CD14-positive monocyte (primary cell): ENCODE data around the gene TMX1. TPM values are rescaled to one million over a fixed set of nuclear protein-coding genes. Genes with fewer than 3 reads are reported as not detected.

ENCODE experiments used
- DNase-seq, 3 donors: peaks; one replicate each; pipeline ENCODE4 v3.0.0-alpha.2; 2011 to 2022
- H2AFZ ChIP-seq: 2 replicates; pipeline ENCODE4 v1.6.0; 2012; ENCODE audit warnings: mild to moderate bottlenecking, low read depth, low read length, inconsistent platforms; ENCODE audit not compliant: insufficient read depth, poor library complexity, severe bottlenecking
- H3K27ac ChIP-seq, 2 donors: 1 replicate in 1 of 2; 2 replicates in 1 of 2; pipeline ENCODE4 v1.5.1; 2012 to 2013; ENCODE audit warnings: low read length in 2 of 2, control low read depth in 1 of 2, inconsistent platforms in 1 of 2, low read depth in 1 of 2, mild to moderate bottlenecking in 1 of 2
- H3K27me3 ChIP-seq, 2 donors: one replicate each; pipeline versions ENCODE4 v1.6.0 to v1.6.1; 2011 to 2013; ENCODE audit warnings: low read length in 2 of 2; ENCODE audit not compliant: control insufficient read depth in 2 of 2, insufficient read depth in 2 of 2
- H3K36me3 ChIP-seq, 2 donors: replicated peaks in 1 of 2; 1 replicate in 1 of 2; 2 replicates in 1 of 2; pipeline versions ENCODE4 v1.5.1 to v1.6.1; 2012 to 2013; ENCODE audit warnings: low read length in 2 of 2, control low read depth in 1 of 2, inconsistent platforms in 1 of 2, mild to moderate bottlenecking in 1 of 2; ENCODE audit not compliant: insufficient read depth in 2 of 2, control insufficient read depth in 1 of 2
- H3K4me1 ChIP-seq, 2 donors: 1 replicate in 1 of 2; 2 replicates in 1 of 2; pipeline versions ENCODE4 v1.5.1 to v1.6.1; 2012 to 2013; ENCODE audit warnings: low read length in 2 of 2, control low read depth in 1 of 2, inconsistent platforms in 1 of 2, mild to moderate bottlenecking in 1 of 2, moderate library complexity in 1 of 2; ENCODE audit not compliant: insufficient read depth in 2 of 2, control insufficient read depth in 1 of 2
- H3K4me2 ChIP-seq: replicated peaks from 2 replicates; pipeline ENCODE3; 2012; ENCODE audit warnings: low read length, moderate library complexity, mild to moderate bottlenecking; ENCODE audit not compliant: poor library complexity, severe bottlenecking; ENCODE audit errors: extremely low read depth
- H3K4me3 ChIP-seq, 3 experiments: fragments of 200-600 bp in 1 of 3; sonication (generic) in 1 of 3; replicated peaks in 1 of 3; 1 replicate in 2 of 3; 2 replicates in 1 of 3; pipeline ENCODE4 v1.5.1; 2011 to 2013; ENCODE audit warnings: low read length in 3 of 3, mild to moderate bottlenecking in 3 of 3, control low read depth in 2 of 3, low read depth in 2 of 3, inconsistent platforms in 1 of 3, moderate library complexity in 1 of 3
- H3K79me2 ChIP-seq: 2 replicates; pipeline ENCODE4 v1.6.0; 2012; ENCODE audit warnings: mild to moderate bottlenecking, control low read depth, inconsistent platforms, low read length, moderate library complexity; ENCODE audit not compliant: insufficient read depth
- H3K9ac ChIP-seq: 2 replicates; pipeline ENCODE4 v1.6.0; 2017; ENCODE audit warnings: low read length, mild to moderate bottlenecking; ENCODE audit not compliant: insufficient read depth, poor library complexity, severe bottlenecking
- H3K9me3 ChIP-seq, 2 donors: replicated peaks in 1 of 2; 1 replicate in 1 of 2; 2 replicates in 1 of 2; pipeline versions ENCODE4 v1.5.1 to v1.6.1; 2012 to 2013; ENCODE audit warnings: low read length in 2 of 2, control low read depth in 1 of 2; ENCODE audit not compliant: control insufficient read depth in 1 of 2, insufficient read depth in 1 of 2
- H4K20me1 ChIP-seq: 2 replicates; pipeline ENCODE4 v1.6.0; 2012; ENCODE audit warnings: mild to moderate bottlenecking, low read length, control low read depth, moderate library complexity; ENCODE audit not compliant: insufficient read depth
- H3K27ac Mint-ChIP-seq, 7 donors: one replicate each; pipeline ENCODE4 v1.8.0; 2020; ENCODE audit warnings: mild to moderate bottlenecking in 7 of 7, mixed read lengths in 7 of 7, moderate library complexity in 6 of 7, inconsistent platforms in 2 of 7
- H3K27me3 Mint-ChIP-seq, 3 donors: one replicate each; pipeline ENCODE4 v1.8.0; 2021 to 2022; ENCODE audit warnings: low read depth in 3 of 3, mild to moderate bottlenecking in 3 of 3, mixed read lengths in 3 of 3, moderate library complexity in 3 of 3, inconsistent platforms in 1 of 3
- H3K36me3 Mint-ChIP-seq, 2 donors: one replicate each; pipeline ENCODE4 v1.8.0; 2020; ENCODE audit warnings: mixed read lengths in 2 of 2, inconsistent platforms in 1 of 2, mild to moderate bottlenecking in 1 of 2
- H3K4me1 Mint-ChIP-seq: one replicate; pipeline ENCODE4 v1.8.0; 2020; ENCODE audit warnings: mild to moderate bottlenecking, mixed read lengths
- H3K4me3 Mint-ChIP-seq, 2 donors: one replicate each; pipeline ENCODE4 v1.8.0; 2020; ENCODE audit warnings: mild to moderate bottlenecking in 2 of 2, mixed read lengths in 2 of 2, moderate library complexity in 1 of 2
- H3K9me3 Mint-ChIP-seq, 7 donors: one replicate each; pipeline ENCODE4 v1.8.0; 2020 to 2022; ENCODE audit warnings: mixed read lengths in 7 of 7, mild to moderate bottlenecking in 6 of 7, moderate library complexity in 6 of 7, inconsistent platforms in 2 of 7
- WGBS: methylation state at CpG from one replicate; pipeline ENCODE4 v1.1.5; 2013; ENCODE audit warnings: missing lambda C conversion rate; ENCODE audit not compliant: insufficient coverage; 5-methylcytosine and 5-hydroxymethylcytosine counted together
- intact Hi-C, 2 donors: fragments of 100-400 bp; cut with micrococcal nuclease; formaldehyde crosslinking; loops; one replicate each; pipeline versions ENCODE4 v1.15.0 to v1.15.1; 2023
- polyA plus RNA-seq, 3 donors: library from polyadenylated mRNA; depleted of rRNA in 1 of 3; unstranded in 2 of 3; stranded (reverse) in 1 of 3; fragments of 300-500 nt in 2 of 3; fragments of >200 nt in 1 of 3; fragmentation: Illumina TruSeq in 2 of 3; gene quantifications; 1 replicate in 2 of 3; 2 replicates in 1 of 3; pipeline ENCODE4 v1.2.3, GENCODE V29; 2012 to 2021
- small RNA-seq: library from RNA; depleted of rRNA; stranded (forward); fragments of <200 nt; gene quantifications from one replicate; pipeline ENCODE3, GENCODE V24; 2012; ENCODE audit warnings: low read depth; ENCODE audit not compliant: insufficient read length
- TF ChIP-seq, protein P1 (sequence below): fragments of 200-600 bp; IDR thresholded peaks from one replicate; pipeline ENCODE4 v1.8.0; 2022; ENCODE audit warnings: antibody characterized with exemption, mild to moderate bottlenecking

Gene TMX1
- polyA plus RNA-seq, 3 donors = 9.7 to 76.8 (median 62.6) TPM

DNA sequence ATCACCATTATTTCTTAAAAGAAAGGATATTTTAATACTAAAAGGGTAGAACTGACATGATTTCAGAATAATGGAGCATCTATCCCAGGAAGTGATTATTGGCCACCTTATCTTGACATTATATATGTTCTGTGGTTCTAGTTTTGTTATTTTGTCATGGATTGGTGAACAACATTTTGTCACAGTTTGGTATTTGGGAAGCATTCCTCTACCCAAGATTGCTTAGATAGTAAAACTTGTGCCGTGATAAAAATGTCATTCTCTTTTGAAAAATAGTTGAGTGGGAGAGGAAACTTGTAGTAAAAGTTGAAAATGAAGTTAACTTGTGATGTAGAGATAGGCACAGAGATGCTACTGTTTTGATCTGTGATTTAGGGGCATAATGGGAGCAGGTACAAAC, 65.7 kb downstream of the TMX1 start:
- no peak for DNase-seq
- Histone ChIP-seq H3K36me3 (no peaks in the 10 kb centered on the region), H3K4me3 (no peak overlapping the region), H3K4me2 (no peak overlapping the region), H3K27me3 (no peaks in the 10 kb centered on the region), H3K79me2 (no peaks in the 10 kb centered on the region), H2AFZ (no peak overlapping the region), H4K20me1 (no peaks in the 10 kb centered on the region), H3K4me1 (no peaks in the 10 kb centered on the region), H3K27ac (no peak overlapping the region), H3K9me3 (no peaks in the 10 kb centered on the region), H3K9ac (no peak overlapping the region)
- WGBS = no CpG with 5 or more reads among the region's 1 CpG
- no peak overlapping the region for H3K27ac Mint-ChIP-seq
- H3K4me1 Mint-ChIP-seq = peaks cover 4% of the 10 kb centered on the region
- TF ChIP-seq, protein P1, sequence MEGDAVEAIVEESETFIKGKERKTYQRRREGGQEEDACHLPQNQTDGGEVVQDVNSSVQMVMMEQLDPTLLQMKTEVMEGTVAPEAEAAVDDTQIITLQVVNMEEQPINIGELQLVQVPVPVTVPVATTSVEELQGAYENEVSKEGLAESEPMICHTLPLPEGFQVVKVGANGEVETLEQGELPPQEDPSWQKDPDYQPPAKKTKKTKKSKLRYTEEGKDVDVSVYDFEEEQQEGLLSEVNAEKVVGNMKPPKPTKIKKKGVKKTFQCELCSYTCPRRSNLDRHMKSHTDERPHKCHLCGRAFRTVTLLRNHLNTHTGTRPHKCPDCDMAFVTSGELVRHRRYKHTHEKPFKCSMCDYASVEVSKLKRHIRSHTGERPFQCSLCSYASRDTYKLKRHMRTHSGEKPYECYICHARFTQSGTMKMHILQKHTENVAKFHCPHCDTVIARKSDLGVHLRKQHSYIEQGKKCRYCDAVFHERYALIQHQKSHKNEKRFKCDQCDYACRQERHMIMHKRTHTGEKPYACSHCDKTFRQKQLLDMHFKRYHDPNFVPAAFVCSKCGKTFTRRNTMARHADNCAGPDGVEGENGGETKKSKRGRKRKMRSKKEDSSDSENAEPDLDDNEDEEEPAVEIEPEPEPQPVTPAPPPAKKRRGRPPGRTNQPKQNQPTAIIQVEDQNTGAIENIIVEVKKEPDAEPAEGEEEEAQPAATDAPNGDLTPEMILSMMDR = no peak
- H3K9me3 Mint-ChIP-seq = peaks cover 0 to 3% (median 0%) of the 10 kb centered on the region in 7 donors
- peaks cover 1 to 4% (median 3%) of the 10 kb centered on the region in 3 donors for H3K27me3 Mint-ChIP-seq
- intact Hi-C loops = no loop called here
- no peak overlapping the region for H3K4me3 Mint-ChIP-seq
- no peaks in the 10 kb centered on the region for H3K36me3 Mint-ChIP-seq

Small RNA genes lying within 50 kb of the gene (small RNA-seq; reads per million reads assigned to genes)
- gene RF00019 (not detected), gene RF00156 (not detected)

Other genes starting within 250 kb of the TMX1 start
- gene TRIM9, start 145.1 kb upstream of the TMX1 start, polyA plus RNA-seq = under 1 TPM in 1 of 3 donors, not detected in 2; 0.01 TPM